Ectodermal cell (in vitro differentiated cells): ENCODE measurements around the gene XRCC5.

Experiments used
- H3K27ac ChIP-seq: 2 replicates; pipeline ENCODE4 v1.7.0; 2013; ENCODE audit warnings: mild to moderate bottlenecking, low read depth, low read length; ENCODE audit not compliant: insufficient read depth, poor library complexity, severe bottlenecking
- H3K27me3 ChIP-seq: 2 replicates; pipeline ENCODE4 v1.7.0; 2013; ENCODE audit warnings: mild to moderate bottlenecking, low read length; ENCODE audit not compliant: insufficient read depth, control insufficient read depth, poor library complexity, severe bottlenecking
- H3K36me3 ChIP-seq: one replicate; pipeline ENCODE4 v1.7.0; 2013; ENCODE audit warnings: low read length; ENCODE audit not compliant: control insufficient read depth, insufficient read depth
- H3K4me1 ChIP-seq: one replicate; pipeline ENCODE4 v1.7.0; 2013; ENCODE audit warnings: low read length; ENCODE audit not compliant: control insufficient read depth, insufficient read depth
- H3K4me3 ChIP-seq: 2 replicates; pipeline ENCODE4 v1.7.0; 2013; ENCODE audit warnings: low read depth, low read length, control low read depth; ENCODE audit not compliant: insufficient read depth
- H3K9me3 ChIP-seq: 2 replicates; pipeline ENCODE4 v1.7.0; 2013; ENCODE audit warnings: mild to moderate bottlenecking, low read length, moderate library complexity; ENCODE audit not compliant: control insufficient read depth
- WGBS, 2 experiments: methylation state at CpG; one replicate each; pipeline ENCODE4 v1.1.7; 2013; ENCODE audit warnings: missing lambda C conversion rate in 2 of 2; 5-methylcytosine and 5-hydroxymethylcytosine counted together

The XRCC5 gene

DNA sequence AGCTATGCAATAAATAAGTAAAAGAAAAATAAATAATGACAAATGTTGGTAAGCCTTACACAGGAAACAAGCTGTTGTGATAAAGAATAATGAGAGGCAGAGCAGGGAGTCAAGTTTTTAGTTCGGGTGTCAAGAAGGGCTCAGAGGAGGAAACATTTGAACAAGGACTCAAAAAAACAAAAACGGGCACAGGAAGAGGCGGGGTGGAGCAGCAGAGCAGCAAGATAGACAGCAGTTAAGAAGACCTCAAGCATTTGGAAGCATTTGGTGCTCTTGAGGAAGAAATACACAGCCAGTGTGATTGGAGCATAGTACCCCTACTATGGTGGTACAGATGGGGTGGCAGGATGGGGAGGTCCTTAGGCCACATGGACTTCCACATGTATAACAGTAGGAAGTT lies 24.6 kb upstream of the XRCC5 start:
- Histone ChIP-seq H3K36me3 (no peaks in the 10 kb centered on the region), H3K9me3 (no peaks in the 10 kb centered on the region), H3K4me3 (no peak overlapping the region), H3K4me1 (peaks cover 32% of the 10 kb centered on the region), H3K27ac (peak overlapping the region; percentile 98), H3K27me3 (no peaks in the 10 kb centered on the region)
- 72 to 82% methylated on average over 3 of the region's 3 CpGs for WGBS, 2 experiments

DNA sequence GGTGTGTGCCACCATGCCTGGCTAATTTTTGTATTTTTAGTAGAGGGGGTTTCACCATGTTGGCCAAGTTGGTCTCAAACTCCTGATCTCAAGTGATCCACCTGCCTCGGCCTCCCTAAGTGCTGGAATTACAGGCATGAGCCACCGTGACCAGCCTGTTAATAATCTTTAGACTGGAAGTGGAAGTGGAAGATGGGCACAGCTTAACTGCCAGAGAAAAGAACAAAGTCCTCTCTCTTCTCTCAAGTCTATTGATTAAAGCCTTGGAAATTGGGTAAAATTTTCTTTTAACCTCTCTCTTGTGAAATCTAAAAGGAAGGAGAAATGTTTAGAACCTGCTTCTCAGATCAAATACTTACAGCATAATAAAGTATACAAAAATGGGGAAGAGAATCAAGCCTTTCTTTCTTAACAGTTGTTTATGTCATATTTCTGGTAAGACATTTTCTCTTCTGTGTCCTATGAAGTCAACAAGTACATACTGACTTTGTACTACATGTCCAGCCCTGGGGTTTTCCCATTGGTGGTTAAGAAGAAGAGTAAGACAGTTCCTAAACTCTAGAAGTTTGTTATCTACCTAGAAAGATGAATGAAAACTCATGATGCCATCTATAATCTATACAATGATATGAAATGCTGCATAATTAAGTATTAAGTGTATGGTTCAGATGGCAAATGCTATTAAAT lies 22.8 kb upstream of the XRCC5 start:
- H3K4me1 ChIP-seq = peaks cover 32% of the 10 kb centered on the region
- WGBS, 2 experiments = 93 to 95% methylated on average over 2 of the region's 2 CpGs
- H3K36me3 ChIP-seq = no peaks in the 10 kb centered on the region
- H3K27ac ChIP-seq = no peak overlapping the region
- H3K9me3 ChIP-seq = no peaks in the 10 kb centered on the region
- H3K4me3 ChIP-seq = no peak overlapping the region
- no peaks in the 10 kb centered on the region for H3K27me3 ChIP-seq

DNA sequence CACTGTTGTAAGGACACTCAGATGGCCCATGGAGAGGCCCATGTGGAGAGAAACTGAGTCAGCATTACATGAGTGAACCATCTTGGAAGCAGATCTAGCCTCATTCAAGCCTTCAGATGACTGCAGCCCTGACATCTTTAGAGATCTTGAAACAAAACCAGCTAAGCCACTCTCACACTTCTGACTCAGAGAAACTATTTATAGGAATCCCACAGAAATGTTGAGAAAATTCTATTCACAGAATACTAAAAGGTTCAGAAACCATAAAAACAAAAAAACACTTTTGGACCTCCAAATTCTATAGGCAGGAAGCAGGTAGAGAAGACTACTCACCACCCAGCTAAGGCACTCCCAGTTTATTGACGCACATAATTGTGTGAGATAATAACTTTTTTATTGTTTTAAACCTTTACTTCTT lies 18.8 kb upstream of the XRCC5 start:
- Histone ChIP-seq H3K36me3 (no peaks in the 10 kb centered on the region), H3K27ac (no peak overlapping the region), H3K4me1 (peaks cover under 1% of the 10 kb centered on the region), H3K4me3 (no peak overlapping the region), H3K9me3 (no peaks in the 10 kb centered on the region), H3K27me3 (no peaks in the 10 kb centered on the region)
- 100% methylated on average over 1 of the region's 1 CpG; no CpG with 5 or more reads in 1 of the 2 experiments for WGBS, 2 experiments

DNA sequence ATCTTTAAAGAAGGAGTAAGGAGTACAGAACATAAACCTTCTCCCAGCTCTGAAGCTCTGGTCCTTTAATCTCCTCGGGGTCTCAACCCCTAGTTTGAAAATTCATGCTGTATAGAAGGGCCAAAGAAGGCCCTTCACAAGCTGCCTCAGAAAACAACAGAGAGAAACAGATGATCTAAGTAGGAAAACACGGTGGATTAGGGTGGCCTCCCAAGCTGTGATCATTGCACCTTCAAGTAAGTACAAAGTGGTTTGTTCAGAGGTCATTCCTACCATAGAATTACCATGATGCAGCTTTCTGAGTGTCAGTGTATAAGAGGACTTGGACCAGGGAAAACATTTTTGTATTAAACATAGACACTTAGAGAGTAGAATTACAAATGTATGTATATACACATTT lies 16.5 kb upstream of the XRCC5 start:
- H3K4me1 ChIP-seq = no peaks in the 10 kb centered on the region
- H3K27ac ChIP-seq = no peak overlapping the region
- H3K27me3 ChIP-seq = no peaks in the 10 kb centered on the region
- no peak overlapping the region for H3K4me3 ChIP-seq
- no peaks in the 10 kb centered on the region for H3K9me3 ChIP-seq
- 87 to 95% methylated on average over 2 of the region's 2 CpGs for WGBS, 2 experiments
- H3K36me3 ChIP-seq = peaks cover 8% of the 10 kb centered on the region

DNA sequence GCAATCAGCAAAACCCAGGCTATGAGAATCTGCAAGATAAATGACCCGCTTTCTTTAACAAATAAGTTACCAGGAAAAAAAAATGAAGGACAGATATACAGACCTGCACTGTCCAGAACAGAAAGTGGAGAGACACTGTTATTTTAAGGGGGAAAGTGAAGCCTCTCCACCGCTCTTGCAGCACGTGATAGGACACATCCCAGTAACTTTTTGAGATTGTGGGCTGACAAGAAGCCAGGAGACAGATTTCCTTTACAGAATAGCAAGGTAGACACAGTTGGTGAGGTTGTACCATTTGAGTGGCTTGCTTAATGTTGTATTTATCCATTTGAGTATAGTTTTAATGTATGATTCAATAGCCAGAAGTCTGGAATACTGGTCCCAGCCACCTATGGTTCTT lies 14.4 kb upstream of the XRCC5 start:
- Histone ChIP-seq H3K4me1 (no peaks in the 10 kb centered on the region), H3K27ac (no peak overlapping the region), H3K36me3 (peaks cover 15% of the 10 kb centered on the region), H3K9me3 (no peaks in the 10 kb centered on the region), H3K4me3 (no peak overlapping the region), H3K27me3 (no peaks in the 10 kb centered on the region)
- WGBS, 2 experiments = 95 to 98% methylated on average over 3 of the region's 3 CpGs

DNA sequence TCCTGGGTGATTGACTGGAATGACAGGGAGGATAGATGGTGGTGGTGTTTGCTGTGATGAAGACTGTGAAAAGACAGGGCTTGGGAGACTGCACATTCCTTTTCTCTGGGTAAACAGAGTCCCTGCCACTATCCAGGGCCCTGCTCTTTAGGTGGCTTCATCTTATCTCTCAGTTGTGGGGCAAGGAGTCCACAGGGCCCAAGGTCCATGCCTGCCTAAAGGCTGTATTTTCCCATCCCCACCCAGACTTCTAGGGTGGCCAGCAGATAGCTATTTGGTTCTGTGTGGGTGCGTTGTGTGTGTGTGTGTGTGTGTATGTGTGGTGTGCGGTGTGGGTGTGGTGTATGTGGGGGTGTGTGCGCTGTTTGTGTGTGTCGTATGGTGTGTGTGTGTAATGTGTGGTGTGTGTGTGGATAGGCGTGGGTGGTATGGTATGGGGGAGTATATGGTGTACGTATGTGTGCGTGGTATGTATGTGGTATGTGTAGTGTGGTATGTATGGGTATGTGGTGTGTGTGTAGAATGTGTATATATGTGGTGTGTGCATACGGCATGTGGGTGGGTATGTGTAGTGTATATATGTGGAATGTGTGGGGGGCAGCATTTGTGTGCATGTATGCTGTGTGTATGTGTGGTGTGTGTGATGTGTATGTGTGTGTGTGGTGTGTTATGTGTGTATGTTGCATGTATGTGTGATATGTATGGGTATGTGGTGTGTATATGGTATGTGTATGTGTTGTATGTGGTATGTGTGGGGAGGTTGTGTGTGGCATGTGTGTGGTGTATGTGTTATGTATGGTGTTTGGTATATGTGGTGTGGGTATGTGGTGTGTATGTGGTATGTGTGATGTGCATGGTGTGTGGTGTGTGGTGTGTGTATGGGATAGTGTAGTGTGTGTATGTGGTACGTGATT lies 10.5 kb upstream of the XRCC5 start:
- no peaks in the 10 kb centered on the region for H3K9me3 ChIP-seq
- H3K4me1 ChIP-seq = no peaks in the 10 kb centered on the region
- H3K27ac ChIP-seq = no peak overlapping the region
- WGBS, 2 experiments = 93 to 96% methylated on average over 9 of the region's 9 CpGs
- peaks cover 26% of the 10 kb centered on the region for H3K36me3 ChIP-seq
- no peak overlapping the region for H3K4me3 ChIP-seq
- no peaks in the 10 kb centered on the region for H3K27me3 ChIP-seq

DNA sequence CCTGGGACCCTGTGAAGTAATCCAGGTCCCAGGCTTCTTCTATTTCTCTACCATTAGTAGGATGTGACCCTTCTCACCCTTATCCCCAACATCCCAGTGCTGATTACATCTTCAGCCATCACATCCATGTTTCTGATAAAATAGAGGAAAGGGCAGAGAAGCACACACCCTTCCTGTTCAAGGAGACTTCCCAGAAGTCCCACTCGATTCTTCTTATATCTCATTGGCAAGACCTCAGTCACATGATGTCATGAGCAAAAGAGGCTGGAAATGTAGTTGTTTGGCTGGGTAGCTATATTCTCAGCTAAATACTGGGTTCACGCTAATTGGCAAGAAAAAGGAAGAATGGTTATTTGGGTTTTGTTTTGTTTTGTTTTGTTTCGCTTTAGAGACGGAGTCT lies 8.0 kb upstream of the XRCC5 start:
- peaks cover 22% of the 10 kb centered on the region for H3K36me3 ChIP-seq
- WGBS, 2 experiments = 94 to 97% methylated on average over 4 of the region's 4 CpGs

DNA sequence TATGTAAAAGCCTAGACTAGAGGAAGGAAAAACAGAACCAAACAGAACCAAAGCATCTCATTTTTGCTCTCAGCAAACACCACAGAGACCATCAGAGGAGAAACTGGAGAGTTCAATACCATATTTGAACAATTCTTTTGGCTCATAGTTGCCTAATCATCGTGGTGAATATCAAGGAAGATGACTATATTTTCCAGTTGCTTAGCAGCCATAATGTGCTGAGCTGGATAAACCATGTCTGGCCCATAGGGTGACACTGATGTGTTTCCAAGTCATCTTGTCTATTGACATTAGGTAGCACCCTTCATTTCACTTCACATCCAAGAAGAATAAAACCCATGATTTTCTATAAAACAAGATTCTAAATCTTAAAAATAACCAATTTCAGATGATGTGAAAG lies 5.9 kb upstream of the XRCC5 start:
- Histone ChIP-seq H3K4me1 (peaks cover 9% of the 10 kb centered on the region), H3K4me3 (no peak overlapping the region), H3K27ac (no peak overlapping the region), H3K36me3 (peaks cover 18% of the 10 kb centered on the region), H3K9me3 (no peaks in the 10 kb centered on the region), H3K27me3 (no peaks in the 10 kb centered on the region)
- WGBS, 2 experiments = 88% methylated on average over 1 of the region's 1 CpG

More for the DNA sequence above, 8.0 kb upstream of the XRCC5 start:
- Histone ChIP-seq H3K27me3 (no peaks in the 10 kb centered on the region), H3K27ac (no peak overlapping the region), H3K4me3 (no peak overlapping the region), H3K4me1 (no peaks in the 10 kb centered on the region), H3K9me3 (no peaks in the 10 kb centered on the region)

DNA sequence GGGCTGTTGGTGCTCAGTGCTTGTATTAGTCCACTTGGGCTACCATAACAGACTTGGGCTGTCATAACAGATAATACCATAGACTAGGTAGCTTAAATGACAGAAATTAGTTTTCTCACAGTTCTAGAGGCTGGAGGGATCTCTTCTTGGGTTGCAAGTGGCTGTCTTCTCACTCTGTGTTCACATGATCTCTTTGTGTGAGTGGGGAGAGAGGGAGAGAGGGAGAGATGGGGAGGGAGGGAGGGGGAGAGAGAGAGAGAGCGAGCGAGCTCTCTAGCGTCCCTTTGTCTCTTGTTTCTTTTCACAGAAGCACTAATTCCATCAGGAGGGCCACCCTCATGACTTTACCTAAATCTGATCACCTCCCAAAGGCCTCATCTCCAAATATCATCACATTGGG lies 4.5 kb upstream of the XRCC5 start:
- Histone ChIP-seq H3K9me3 (no peaks in the 10 kb centered on the region), H3K4me1 (peaks cover 13% of the 10 kb centered on the region), H3K4me3 (no peak overlapping the region), H3K27me3 (no peaks in the 10 kb centered on the region), H3K27ac (no peak overlapping the region), H3K36me3 (peaks cover 11% of the 10 kb centered on the region)
- 38 to 59% methylated on average over 1 to 3 of the region's 3 CpGs for WGBS, 2 experiments

DNA sequence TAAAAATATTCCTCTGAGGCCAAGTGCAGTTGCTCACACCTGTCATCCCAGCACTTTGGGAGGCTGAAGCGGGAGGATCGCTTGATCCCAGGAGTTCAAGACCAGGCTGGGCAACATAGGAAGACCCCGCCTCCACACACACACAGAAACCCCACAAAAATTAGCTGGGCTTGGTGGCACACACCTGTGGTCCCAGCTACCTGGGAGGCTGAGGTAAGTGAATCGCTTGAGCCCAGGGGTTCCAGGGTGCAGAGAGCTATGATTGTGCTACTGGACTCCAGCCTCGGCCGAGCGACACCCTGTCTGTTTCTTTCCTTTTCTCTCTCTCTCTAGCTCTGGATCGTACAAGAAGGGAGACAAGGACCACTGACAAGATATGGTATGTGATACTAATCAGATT lies 1.8 kb upstream of the XRCC5 start:
- H3K27ac ChIP-seq = peak overlapping the region; percentile 72
- no peaks in the 10 kb centered on the region for H3K9me3 ChIP-seq
- peaks cover 30% of the 10 kb centered on the region for H3K4me1 ChIP-seq
- whole genome bisulfite sequencing, 2 experiments = 84 to 89% methylated on average over 8 of the region's 8 CpGs
- no peaks in the 10 kb centered on the region for H3K27me3 ChIP-seq
- peaks cover 18% of the 10 kb centered on the region for H3K36me3 ChIP-seq
- no peak overlapping the region for H3K4me3 ChIP-seq
